Mesenchymal stem cell (in vitro differentiated cells and primary cell): Measurements from ENCODE around the gene NMUR2.

Experiments
- DNase-seq: peaks from one replicate; pipeline ENCODE4 v3.0.0-alpha.2; 2013
- H2AFZ ChIP-seq: one replicate; pipeline ENCODE4 v1.6.1; 2013; ENCODE audit warnings: low read depth, mild to moderate bottlenecking, control low read depth, inconsistent platforms, low read length, moderate library complexity
- H2AK5ac ChIP-seq: 2 replicates; pipeline ENCODE4 v1.6.1; 2013; ENCODE audit warnings: low read length, moderate library complexity, mild to moderate bottlenecking, inconsistent platforms; ENCODE audit not compliant: severe bottlenecking
- H2BK120ac ChIP-seq: one replicate; pipeline ENCODE4 v1.6.1; 2013; ENCODE audit warnings: low read depth, mild to moderate bottlenecking, inconsistent platforms, low read length, moderate library complexity
- H2BK12ac ChIP-seq, 2 experiments: one replicate each; pipeline ENCODE4 v1.6.1; 2013; ENCODE audit warnings: inconsistent platforms in 2 of 2, low read length in 2 of 2, mild to moderate bottlenecking in 2 of 2, moderate library complexity in 2 of 2, control low read depth in 1 of 2
- H2BK15ac ChIP-seq: one replicate; pipeline ENCODE4 v1.6.1; 2013; ENCODE audit warnings: mild to moderate bottlenecking, low read depth, inconsistent platforms; ENCODE audit not compliant: poor library complexity, severe bottlenecking
- H2BK5ac ChIP-seq: 2 replicates; pipeline ENCODE4 v1.6.1; 2013; ENCODE audit warnings: low read depth, mild to moderate bottlenecking, low read length, control low read depth, inconsistent platforms; ENCODE audit not compliant: poor library complexity, severe bottlenecking
- H3K14ac ChIP-seq, 2 experiments: one replicate each; pipeline ENCODE4 v1.6.1; 2013; ENCODE audit warnings: inconsistent platforms in 2 of 2, low read length in 2 of 2, control low read depth in 1 of 2, mild to moderate bottlenecking in 1 of 2, moderate library complexity in 1 of 2
- H3K18ac ChIP-seq, 2 experiments: one replicate each; pipeline ENCODE4 v1.6.1; 2013; ENCODE audit warnings: inconsistent platforms in 2 of 2, low read length in 2 of 2, control low read depth in 1 of 2, low read depth in 1 of 2, mild to moderate bottlenecking in 1 of 2
- H3K23ac ChIP-seq, 2 experiments: one replicate each; pipeline ENCODE4 v1.6.1; 2013; ENCODE audit warnings: inconsistent platforms in 2 of 2, low read length in 2 of 2, mild to moderate bottlenecking in 2 of 2, moderate library complexity in 2 of 2, control low read depth in 1 of 2
- H3K27ac ChIP-seq: 2 replicates; pipeline ENCODE4 v1.5.1; 2013; ENCODE audit warnings: mild to moderate bottlenecking, moderate library complexity, low read length, control low read depth, inconsistent platforms; ENCODE audit not compliant: poor library complexity, severe bottlenecking
- H3K27me3 ChIP-seq, 2 experiments: 2 replicates each; pipeline versions ENCODE4 v1.6.1 to v1.7.0; 2013; ENCODE audit warnings: low read length in 2 of 2, mild to moderate bottlenecking in 2 of 2, moderate library complexity in 2 of 2, control low read depth in 1 of 2, inconsistent platforms in 1 of 2; ENCODE audit not compliant: control insufficient read depth in 1 of 2, insufficient read depth in 1 of 2
- H3K36me3 ChIP-seq, 2 experiments: 2 replicates each; pipeline versions ENCODE4 v1.6.1 to v1.7.0; 2013; ENCODE audit warnings: low read length in 2 of 2, control low read depth in 1 of 2, inconsistent platforms in 1 of 2, low read depth in 1 of 2, mild to moderate bottlenecking in 1 of 2; ENCODE audit not compliant: insufficient read depth in 2 of 2, control insufficient read depth in 1 of 2
- H3K4ac ChIP-seq, 2 experiments: one replicate each; pipeline ENCODE4 v1.6.1; 2013; ENCODE audit warnings: inconsistent platforms in 2 of 2, low read length in 2 of 2, mild to moderate bottlenecking in 2 of 2, moderate library complexity in 2 of 2, control low read depth in 1 of 2, low read depth in 1 of 2
- H3K4me1 ChIP-seq: 2 replicates; pipeline ENCODE4 v1.6.1; 2013; ENCODE audit warnings: low read depth, low read length, control low read depth; ENCODE audit not compliant: control insufficient read depth, insufficient read depth
- H3K4me2 ChIP-seq: 2 replicates; pipeline ENCODE4 v1.6.1; 2013; ENCODE audit warnings: low read length, mild to moderate bottlenecking, inconsistent platforms; ENCODE audit not compliant: poor library complexity, severe bottlenecking
- H3K4me3 ChIP-seq, 2 experiments: 2 replicates each; pipeline versions ENCODE4 v1.5.1 to v1.7.0; 2013; ENCODE audit warnings: low read length in 2 of 2, mild to moderate bottlenecking in 2 of 2, control low read depth in 1 of 2, low read depth in 1 of 2; ENCODE audit not compliant: insufficient read depth in 1 of 2
- H3K79me1 ChIP-seq: replicated peaks from 2 replicates; pipeline ENCODE4 v1.6.1; 2013; ENCODE audit warnings: mild to moderate bottlenecking, control low read depth, low read length, inconsistent platforms; ENCODE audit not compliant: poor library complexity, severe bottlenecking
- H3K9ac ChIP-seq: 2 replicates; pipeline ENCODE4 v1.7.0; 2013; ENCODE audit warnings: mild to moderate bottlenecking, low read length, moderate library complexity
- H3K9me3 ChIP-seq: 2 replicates; pipeline ENCODE4 v1.7.0; 2013; ENCODE audit warnings: mild to moderate bottlenecking, low read length; ENCODE audit not compliant: control insufficient read depth
- H4K8ac ChIP-seq: one replicate; pipeline ENCODE4 v1.6.1; 2013; ENCODE audit warnings: inconsistent platforms, mild to moderate bottlenecking, low read length, moderate library complexity
- H4K91ac ChIP-seq: one replicate; pipeline ENCODE4 v1.6.1; 2013; ENCODE audit warnings: mild to moderate bottlenecking, low read length, inconsistent platforms
- WGBS: methylation state at CpG from one replicate; pipeline ENCODE4 v1.1.7; 2013; ENCODE audit warnings: mixed read lengths; 5-methylcytosine and 5-hydroxymethylcytosine counted together

NMUR2 gene

DNA sequence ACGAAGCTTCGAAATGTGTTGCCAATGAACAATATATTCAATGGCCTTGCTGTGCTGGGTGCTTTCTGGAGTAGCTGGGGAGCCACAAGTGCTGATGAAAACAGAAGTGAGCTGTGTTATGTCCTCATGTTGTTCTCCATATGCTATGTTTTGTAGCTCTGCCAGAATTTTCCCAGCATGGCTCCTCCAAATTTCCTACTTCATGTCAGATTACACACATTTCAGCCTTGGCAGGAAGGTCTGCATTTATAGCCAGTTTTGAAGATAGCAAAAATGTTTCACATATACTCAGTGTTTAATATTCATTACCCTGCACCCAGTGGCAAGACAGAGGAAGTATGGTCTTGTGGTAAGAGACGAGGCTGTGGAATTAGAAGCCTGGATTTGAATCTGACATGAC, 22.6 kb upstream of the NMUR2 start:
- no peak overlapping the region for H3K4me2 ChIP-seq
- H3K14ac ChIP-seq: no peak overlapping the region
- H2BK12ac ChIP-seq: no peak overlapping the region
- H3K27ac ChIP-seq: no peak overlapping the region
- 22% methylated on average over 1 of the region's 3 CpGs for WGBS
- DNase-seq: no peak
- no peak overlapping the region for H3K4me3 ChIP-seq
- H3K18ac ChIP-seq: no peak overlapping the region
- no peaks in the 10 kb centered on the region for H3K27me3 ChIP-seq
- no peak overlapping the region for H2BK15ac ChIP-seq
- H3K9me3 ChIP-seq: no peaks in the 10 kb centered on the region
- no peak overlapping the region for H4K91ac ChIP-seq
- no peaks in the 10 kb centered on the region for H3K79me1 ChIP-seq
- H3K4me1 ChIP-seq: no peaks in the 10 kb centered on the region
- H2BK120ac ChIP-seq: no peak overlapping the region
- H3K4ac ChIP-seq: no peak overlapping the region
- H2BK5ac ChIP-seq: no peak overlapping the region
- no peak overlapping the region for H4K8ac ChIP-seq
- no peaks in the 10 kb centered on the region for H3K36me3 ChIP-seq
- no peak overlapping the region for H2AFZ ChIP-seq
- no peak overlapping the region for H2AK5ac ChIP-seq
- no peak overlapping the region for H3K9ac ChIP-seq
- H3K23ac ChIP-seq: no peak overlapping the region

GRCh38 chr5:152425083-152425482, 20.0 kb upstream of the NMUR2 start:
- no peak overlapping the region for H2BK120ac ChIP-seq
- no peak overlapping the region for H3K18ac ChIP-seq
- no peak overlapping the region for H4K91ac ChIP-seq
- H2BK5ac ChIP-seq: no peak overlapping the region
- no peak overlapping the region for H3K4ac ChIP-seq
- H3K9me3 ChIP-seq: no peaks in the 10 kb centered on the region
- no peak overlapping the region for H3K23ac ChIP-seq
- H3K36me3 ChIP-seq: no peaks in the 10 kb centered on the region
- H3K27me3 ChIP-seq: no peaks in the 10 kb centered on the region
- no peak overlapping the region for H2AK5ac ChIP-seq
- H3K4me3 ChIP-seq: no peak overlapping the region
- H3K79me1 ChIP-seq: no peaks in the 10 kb centered on the region
- no peak overlapping the region for H3K4me2 ChIP-seq
- H2AFZ ChIP-seq: no peak overlapping the region
- DNase-seq: no peak
- no peak overlapping the region for H4K8ac ChIP-seq
- no peak overlapping the region for H3K27ac ChIP-seq
- no peaks in the 10 kb centered on the region for H3K4me1 ChIP-seq
- H3K9ac ChIP-seq: no peak overlapping the region
- H2BK15ac ChIP-seq: no peak overlapping the region
- WGBS: no CpG with 5 or more reads among the region's 2 CpGs
- H3K14ac ChIP-seq: no peak overlapping the region
- no peak overlapping the region for H2BK12ac ChIP-seq

DNA sequence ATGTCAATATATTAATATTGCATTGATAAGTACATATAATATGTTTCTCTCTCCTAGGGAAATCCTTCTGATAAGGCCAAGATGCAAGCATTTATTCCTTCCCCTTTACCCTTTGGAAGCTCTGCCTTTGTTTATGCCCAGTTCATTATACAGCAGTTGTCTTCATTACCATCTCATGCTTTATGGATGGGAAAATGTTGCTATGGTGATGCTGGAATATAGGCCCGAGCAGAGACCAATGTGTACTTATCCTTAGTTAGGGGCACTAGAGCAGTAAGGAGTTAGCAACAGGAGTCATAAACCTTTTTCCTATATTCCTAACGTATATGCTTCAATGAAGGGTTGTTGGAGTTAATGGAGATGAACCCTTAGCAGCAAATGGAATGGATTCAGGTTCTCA, 19.4 kb upstream of the NMUR2 start:
- no peak overlapping the region for H3K4me3 ChIP-seq
- no peak overlapping the region for H2BK15ac ChIP-seq
- no peak for DNase-seq
- H3K18ac ChIP-seq: no peak overlapping the region
- no peak overlapping the region for H4K8ac ChIP-seq
- 80% methylated on average over 1 of the region's 2 CpGs for WGBS
- H3K36me3 ChIP-seq: no peaks in the 10 kb centered on the region
- H3K27me3 ChIP-seq: no peaks in the 10 kb centered on the region
- no peak overlapping the region for H3K14ac ChIP-seq
- no peak overlapping the region for H4K91ac ChIP-seq
- no peak overlapping the region for H3K4ac ChIP-seq
- H3K23ac ChIP-seq: no peak overlapping the region
- no peaks in the 10 kb centered on the region for H3K79me1 ChIP-seq
- H2AK5ac ChIP-seq: no peak overlapping the region
- H3K9me3 ChIP-seq: no peaks in the 10 kb centered on the region
- no peaks in the 10 kb centered on the region for H3K4me1 ChIP-seq
- no peak overlapping the region for H3K9ac ChIP-seq
- H3K27ac ChIP-seq: no peak overlapping the region
- no peak overlapping the region for H2BK5ac ChIP-seq
- H2BK120ac ChIP-seq: no peak overlapping the region
- H3K4me2 ChIP-seq: no peak overlapping the region
- H2BK12ac ChIP-seq: no peak overlapping the region
- H2AFZ ChIP-seq: no peak overlapping the region

DNA sequence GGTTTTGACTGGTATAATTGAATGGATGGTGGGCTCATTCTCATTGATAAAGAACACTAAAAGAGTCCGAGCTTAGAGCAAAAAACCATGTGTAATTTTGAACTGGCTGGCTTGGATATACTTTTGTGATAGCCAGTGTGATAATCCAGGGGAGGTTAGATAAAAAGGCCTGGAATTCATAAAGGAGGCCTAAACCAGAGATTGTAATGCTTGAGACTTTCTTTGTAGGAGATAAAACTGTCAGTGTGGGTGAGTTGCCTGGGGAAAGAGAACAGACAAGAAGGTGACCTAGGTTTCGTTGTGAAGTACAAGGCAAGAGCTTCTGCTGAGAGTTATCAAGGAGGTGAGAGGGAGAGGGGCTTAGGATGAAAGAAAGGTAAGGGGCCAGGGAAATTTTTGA, 17.0 kb upstream of the NMUR2 start:
- Histone ChIP-seq H2BK5ac (no peak overlapping the region), H2BK15ac (no peak overlapping the region), H3K23ac (no peak overlapping the region), H2AK5ac (no peak overlapping the region), H3K4me3 (no peak overlapping the region), H3K79me1 (no peaks in the 10 kb centered on the region), H3K4ac (no peak overlapping the region), H4K91ac (no peak overlapping the region), H3K36me3 (no peaks in the 10 kb centered on the region), H2BK120ac (no peak overlapping the region), H2BK12ac (no peak overlapping the region), H3K18ac (no peak overlapping the region), H3K14ac (no peak overlapping the region), H4K8ac (no peak overlapping the region), H3K27ac (no peak overlapping the region), H3K27me3 (no peaks in the 10 kb centered on the region), H3K9ac (no peak overlapping the region), H3K4me1 (no peaks in the 10 kb centered on the region), H3K4me2 (no peak overlapping the region), H3K9me3 (no peaks in the 10 kb centered on the region), H2AFZ (no peak overlapping the region)
- WGBS: 60% methylated on average over 2 of the region's 2 CpGs
- no peak for DNase-seq
